Left lobe of liver (tissue), 2 donors: ENCODE measurements around the gene ST6GALNAC3. TPM values are rescaled to one million over a fixed set of nuclear protein-coding genes. Genes with fewer than 3 reads are reported as not detected.
A peak's percentile ranks its signal among the peaks of the same experiment; 100 is the strongest.

Source experiments
- ATAC-seq: fragments of 200-7000 bp; cut with Tn5 transposase; one replicate; pipeline ENCODE4 v1.9.1; 2020; ENCODE audit warnings: mild to moderate bottlenecking, moderate library complexity
- DNase-seq: peaks from one replicate; pipeline ENCODE4 v3.0.0-alpha.2; 2020; ENCODE audit warnings: low spot score
- total RNA-seq: library from RNA; stranded (reverse); gene quantifications from one replicate; pipeline ENCODE4 v1.2.1, GENCODE V29; 2021
- donor health status: DM: no; HTN: no; CAD: no; lungs with moderate emphysema.
- donor health status: DM: no; HTN: yes; CAD: no.

The ST6GALNAC3 gene
- total RNA-seq, 1 donor from 2014 or later: 2.6 TPM

DNA sequence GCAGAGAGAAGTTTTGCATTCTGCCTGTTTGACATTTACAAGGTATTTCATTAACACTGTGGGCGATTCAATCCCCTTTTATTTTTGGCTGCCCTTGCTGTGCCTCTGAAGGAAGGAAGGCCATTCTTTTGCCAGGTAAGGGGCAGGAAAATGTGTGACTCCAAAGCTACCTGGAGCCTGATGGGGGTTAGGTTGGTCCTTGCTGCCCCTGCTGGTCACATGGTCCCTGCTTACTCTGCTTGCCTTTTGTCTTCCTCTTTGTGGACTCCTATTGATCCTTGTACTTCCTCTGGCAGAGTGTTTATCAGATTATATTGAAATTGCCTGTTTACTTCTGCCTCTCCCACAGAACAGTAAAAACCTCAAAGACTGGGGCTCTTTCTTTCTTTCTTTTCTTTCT lies 65.7 kb downstream of the ST6GALNAC3 start:
- no peak for ATAC-seq
- DNase-seq: no peak

DNA sequence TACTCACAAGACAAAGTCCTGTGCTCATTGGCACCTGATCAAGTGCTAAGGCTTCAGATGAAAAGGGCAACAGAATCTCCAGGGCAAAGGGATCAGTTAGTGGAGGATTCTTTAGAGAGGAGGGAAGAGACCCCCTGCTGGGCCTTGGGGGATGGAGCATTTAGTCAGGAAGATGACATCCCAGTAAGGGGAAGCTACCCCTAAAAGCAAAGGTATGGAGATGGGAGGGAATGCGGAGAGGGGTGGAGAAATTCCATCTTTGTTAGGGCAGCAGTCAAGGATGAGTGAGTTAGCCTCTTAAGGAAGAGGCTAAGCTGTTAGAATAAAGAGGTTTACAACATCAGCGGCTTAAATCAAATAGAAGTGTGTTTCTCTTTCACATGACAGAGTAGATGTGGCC lies 67.4 kb downstream of the ST6GALNAC3 start:
- no peak for ATAC-seq

DNA sequence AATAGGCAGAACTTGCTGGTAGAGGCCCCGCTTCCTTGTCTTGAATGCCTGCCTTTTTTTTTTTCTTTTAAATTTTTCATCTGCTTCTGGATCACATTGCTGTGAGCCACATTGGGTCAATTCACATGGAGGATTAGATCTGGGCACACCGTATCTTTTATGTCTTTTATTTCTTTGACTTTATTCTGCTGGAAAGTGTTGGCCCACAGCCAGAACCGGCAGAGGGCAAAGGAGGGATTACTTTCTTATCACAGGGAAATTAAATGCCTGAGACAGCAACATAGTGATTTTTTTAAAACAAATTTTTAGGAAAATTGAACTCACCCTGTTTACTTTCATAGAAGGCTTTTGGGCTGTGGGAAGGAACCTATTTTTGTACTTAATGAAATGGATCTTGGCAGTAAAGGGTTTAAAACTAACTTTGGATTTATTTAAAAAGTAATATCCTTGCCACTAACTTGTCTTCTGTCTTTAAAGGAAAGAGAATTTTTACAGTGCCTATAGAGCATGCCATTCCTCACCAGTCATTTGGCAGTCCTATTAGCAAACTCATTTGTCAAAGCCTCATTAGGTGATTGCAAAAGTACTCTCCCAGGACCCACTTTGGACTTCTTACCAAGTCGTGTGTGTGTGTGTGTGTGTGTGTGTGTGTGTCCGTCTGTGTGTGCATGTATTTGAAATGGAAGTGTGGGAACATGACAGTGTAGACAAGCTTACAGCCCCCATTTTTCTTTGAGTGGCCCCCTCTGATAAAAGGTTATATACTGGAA lies 68.4 kb downstream of the ST6GALNAC3 start:
- DNase-seq: no peak
- no peak for ATAC-seq

More for the DNA sequence above, 67.4 kb downstream of the ST6GALNAC3 start:
- no peak for DNase-seq

DNA sequence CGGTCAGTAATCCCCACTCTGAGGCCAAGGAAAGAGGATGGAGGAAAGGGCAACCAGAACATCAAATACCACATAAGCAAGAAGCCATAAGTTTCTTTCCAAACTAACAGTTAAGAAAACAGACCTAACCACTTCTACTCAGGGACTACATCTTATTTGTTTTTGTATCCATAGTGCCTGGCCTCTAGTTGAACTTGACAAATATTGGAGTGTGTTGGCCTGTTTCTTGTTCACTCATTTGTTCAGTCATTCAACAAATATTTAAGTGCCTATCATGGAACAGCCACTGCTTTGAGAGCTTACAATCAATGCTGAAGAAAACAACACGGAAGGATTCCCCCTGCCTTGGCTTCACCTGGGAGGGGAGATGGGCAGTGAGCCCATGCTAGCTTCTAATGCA lies 69.7 kb downstream of the ST6GALNAC3 start:
- ATAC-seq (no peak), DNase-seq (no peak)

DNA sequence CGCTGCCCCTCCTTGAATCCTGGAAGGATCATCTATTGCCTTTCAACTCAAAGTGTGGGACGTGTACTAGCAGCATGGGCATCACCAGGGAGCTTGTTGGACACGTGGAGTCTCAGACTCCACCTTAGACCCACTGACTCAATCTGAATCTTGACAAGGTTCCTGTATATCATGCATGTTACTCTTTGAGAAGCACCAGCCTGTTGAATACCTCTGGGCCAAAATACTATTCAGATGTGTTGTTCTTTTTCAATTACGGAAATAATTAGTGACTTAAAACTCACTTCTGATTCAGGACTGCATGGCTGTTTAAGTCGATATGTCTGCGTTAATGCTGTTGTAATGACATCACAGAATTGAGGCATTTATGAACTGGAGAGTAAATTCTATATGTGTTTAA lies 70.8 kb downstream of the ST6GALNAC3 start:
- no peak for ATAC-seq
- no peak for DNase-seq

DNA sequence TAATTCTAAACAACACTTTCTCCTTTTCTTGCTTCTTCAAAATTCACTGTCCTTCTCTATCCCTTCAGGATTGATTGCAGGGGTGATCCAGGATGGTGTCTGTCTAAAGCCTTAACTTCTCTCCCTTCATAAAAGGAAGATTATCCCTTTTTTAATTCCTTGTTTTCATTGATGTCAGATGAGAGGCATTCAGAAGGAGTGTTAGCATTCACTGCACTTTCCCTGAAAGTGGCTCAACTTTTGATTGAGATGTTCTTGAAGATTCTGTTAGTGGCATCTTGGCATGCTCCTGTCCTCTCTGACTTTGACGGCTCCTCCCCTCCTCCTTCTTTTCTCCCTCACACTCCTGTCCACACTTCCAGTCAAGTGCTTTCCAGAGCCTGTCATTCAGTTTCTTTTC lies 71.6 kb downstream of the ST6GALNAC3 start:
- no peak for DNase-seq
- no peak for ATAC-seq

DNA sequence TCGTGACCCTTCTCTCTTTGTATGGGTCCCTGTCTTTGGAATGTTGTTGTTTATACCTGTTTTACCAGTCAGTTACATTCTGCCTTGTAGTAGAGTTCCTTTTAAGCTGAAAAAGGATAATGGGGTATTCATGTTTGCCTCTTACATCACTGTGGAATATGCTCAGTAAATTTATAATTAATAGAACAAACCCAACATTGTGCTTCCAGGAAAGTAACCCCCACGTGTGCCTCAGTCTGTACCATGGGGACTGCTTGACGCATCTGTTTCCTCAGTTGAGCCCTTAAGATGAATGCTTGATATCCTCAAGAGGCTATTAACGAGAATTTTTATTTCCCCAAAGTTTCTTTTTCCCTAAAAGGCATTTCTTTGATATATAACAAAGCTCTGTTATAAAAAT lies 73.4 kb downstream of the ST6GALNAC3 start:
- DNase-seq (no peak), ATAC-seq (no peak)

DNA sequence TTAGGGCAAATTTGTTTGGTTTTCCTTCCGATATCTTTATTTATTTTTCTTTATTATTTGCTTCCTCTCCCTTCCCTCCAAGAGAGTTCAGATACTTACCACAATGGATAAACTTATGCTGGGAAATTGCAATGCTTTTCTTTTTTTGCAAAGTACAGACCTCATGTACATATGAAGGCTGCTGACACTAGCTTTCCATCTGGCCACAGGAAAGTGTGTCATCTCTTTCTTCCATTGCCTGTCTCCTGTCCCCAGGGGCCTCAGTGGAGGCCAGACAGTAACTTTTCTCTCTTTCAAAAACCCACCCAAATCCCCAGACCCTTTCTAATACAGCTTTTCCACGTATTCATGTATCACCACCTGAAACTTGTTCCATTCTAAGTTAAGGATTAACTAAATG lies 73.9 kb downstream of the ST6GALNAC3 start:
- ATAC-seq (no peak), DNase-seq (no peak)

DNA sequence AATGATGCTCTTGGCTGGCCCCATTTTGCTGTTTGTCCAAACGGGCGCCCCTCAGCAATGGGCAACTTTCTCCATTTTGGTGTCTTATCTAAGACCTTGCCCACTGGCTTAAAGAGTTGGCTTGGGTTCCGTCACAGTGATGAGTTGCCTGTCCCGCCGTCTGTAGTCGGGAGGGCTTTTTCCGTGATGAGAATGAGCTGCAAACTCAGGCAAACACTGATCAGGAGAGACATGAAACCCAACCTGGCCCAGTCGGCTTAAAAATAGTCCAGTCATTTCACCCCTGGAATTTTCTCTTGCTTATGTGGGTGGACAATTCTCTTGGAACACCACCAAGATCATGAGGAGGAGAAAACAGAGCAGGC lies 79.3 kb downstream of the ST6GALNAC3 start:
- ATAC-seq (peak; percentile 14), DNase-seq (no peak)

DNA sequence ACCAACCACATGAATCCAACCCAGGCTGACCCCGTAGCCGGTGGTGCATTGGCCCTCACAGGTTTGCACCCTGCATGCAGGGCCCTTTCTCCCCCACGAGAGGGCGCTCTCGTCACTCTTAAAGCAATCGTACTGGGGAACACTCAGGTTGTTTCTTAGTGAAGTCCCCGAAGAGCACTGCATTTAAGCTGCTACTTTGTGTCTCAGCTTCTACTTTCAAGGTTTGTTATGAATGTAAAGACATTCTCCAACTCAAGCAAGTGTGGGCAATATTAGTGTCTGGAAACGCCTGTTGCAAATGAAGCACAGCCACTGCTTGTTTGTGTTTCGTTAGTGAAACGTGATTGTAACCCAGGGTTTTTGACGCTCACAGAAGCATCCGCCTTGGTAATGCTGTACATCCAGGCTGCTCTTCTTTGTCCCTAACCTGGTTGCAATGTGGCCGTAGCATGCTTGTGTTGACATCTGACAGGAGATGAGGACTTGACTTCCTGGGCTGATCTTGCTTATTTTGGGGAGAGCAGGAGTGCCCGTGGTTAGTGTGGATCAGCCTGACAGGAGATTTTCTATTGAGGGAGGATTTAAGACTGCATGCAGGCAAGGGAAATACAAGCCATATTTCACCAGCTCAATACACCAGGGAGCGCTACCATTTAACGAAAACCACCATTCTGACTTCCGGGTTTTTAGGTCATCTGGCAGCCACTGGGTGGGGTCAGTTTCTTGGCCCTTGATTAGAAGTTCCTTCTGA lies 79.8 kb downstream of the ST6GALNAC3 start:
- peak; percentile 70 for DNase-seq
- peak; percentile 99 for ATAC-seq

DNA sequence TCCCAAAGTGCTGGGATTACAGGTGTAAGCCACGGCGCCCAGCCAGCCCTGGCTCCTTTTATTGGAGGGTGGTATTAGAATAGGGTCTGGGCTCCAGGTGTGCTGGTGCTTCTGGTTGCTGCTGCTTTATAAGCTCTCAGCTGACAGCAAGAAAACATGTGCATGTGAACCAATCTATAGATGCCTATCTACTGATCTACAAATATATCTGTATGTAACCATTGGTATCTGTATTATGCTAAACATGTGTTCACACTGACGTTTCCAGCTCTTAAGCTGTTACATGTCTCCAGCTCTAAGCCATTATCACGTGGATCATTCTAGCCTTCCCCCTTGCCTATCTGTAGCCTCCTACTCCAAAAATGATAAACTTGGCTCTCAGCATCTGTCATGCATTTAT lies 82.4 kb downstream of the ST6GALNAC3 start:
- DNase-seq (no peak), ATAC-seq (no peak)

DNA sequence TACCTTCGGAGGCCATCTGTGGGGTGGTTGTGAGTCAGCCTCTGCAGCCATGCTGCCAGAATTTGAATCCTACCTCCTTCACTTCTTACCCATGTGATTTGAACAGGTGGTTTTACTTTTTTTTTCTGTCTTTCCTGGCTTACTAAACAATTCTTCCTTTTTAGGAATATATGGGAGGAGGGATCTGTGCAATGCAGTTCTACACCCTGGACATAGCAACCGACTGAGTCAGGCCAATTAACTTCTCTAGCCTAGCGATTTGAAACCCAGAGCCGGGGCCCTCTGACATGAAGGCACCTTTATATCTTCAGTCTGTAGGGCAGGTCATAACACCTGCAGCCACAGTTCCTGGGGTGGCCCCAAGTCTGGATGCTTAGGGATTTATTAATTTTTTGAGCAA lies 83.6 kb downstream of the ST6GALNAC3 start:
- DNase-seq (no peak), ATAC-seq (no peak)

DNA sequence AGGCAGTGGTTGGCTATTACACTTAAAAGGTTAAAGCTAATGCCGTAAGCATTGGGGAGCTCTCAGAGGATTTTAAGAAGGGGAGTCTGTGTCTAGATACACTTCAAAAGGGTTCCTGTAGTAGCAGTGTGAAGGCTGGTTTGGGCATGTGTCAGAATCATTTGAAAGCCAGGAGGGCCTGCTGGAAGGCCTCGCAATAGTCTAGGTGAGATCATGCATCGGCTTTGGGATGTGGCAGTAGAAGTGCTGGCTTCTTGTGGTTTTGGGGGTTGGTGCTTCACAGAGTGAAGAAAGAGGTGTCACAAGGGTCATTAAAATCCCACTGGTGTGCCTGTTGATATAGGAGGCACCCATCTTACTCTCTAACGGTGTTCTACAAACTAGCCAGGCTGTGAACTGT lies 85.7 kb downstream of the ST6GALNAC3 start:
- no peak for ATAC-seq

DNA sequence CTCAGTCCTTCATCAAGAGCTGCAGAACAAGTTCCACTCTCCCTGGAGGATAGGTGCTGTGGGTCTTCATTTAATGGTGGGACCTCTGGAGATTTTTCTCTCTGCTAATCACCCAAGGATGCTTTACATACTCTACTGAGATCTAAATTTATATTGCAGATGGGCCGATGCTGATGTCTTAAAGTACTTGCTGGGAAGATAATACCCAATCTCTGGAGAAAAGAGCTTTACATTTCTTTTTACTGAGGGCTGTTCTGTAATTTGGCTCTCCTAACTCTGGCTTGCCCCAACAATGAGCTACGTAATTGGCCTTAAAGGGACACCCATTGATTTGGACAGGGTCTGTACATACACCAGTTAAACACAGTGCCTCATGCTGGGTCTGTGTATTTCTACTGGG lies 86.9 kb downstream of the ST6GALNAC3 start:
- DNase-seq (no peak), ATAC-seq (no peak)

More for the DNA sequence above, 85.7 kb downstream of the ST6GALNAC3 start:
- DNase-seq: no peak

DNA sequence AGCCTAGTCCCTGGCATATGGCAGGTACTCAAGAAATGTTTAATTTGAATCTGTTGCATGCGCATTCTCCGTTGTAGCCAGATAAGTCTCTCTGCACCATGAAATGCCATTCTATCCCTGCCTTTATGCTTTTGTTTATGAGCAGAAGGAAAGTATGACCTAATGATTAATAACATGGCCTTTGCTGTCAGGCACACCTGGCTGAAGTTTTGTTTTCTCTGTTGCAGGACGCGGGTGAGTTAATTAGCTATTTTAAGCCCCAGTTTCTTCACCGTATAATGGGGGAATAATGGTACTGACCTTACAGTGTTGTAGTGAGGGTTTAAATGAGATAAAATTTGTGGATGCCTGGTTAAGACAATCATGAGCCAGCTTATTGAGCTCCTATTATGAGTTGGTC lies 87.7 kb downstream of the ST6GALNAC3 start:
- no peak for DNase-seq
- no peak for ATAC-seq

DNA sequence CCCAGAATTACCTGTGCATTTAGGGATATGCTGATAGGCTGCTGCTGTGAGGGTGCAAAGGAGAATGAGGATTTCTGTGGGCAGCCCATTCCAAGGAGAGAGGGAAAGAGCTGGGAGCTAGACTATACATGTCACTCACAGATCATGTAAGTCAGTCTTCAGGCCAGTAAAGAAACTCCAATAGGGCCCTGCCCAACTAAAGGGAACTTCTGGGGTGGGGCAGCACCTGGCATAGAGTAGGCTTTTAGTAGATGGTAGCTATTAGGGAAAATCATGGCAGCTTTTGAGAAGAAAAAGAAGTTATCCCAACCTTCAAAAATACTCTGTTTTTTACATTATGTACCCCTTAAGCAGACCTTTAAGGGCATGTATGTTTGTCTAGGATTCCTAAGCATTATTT lies 89.6 kb downstream of the ST6GALNAC3 start:
- no peak for DNase-seq
- no peak for ATAC-seq

DNA sequence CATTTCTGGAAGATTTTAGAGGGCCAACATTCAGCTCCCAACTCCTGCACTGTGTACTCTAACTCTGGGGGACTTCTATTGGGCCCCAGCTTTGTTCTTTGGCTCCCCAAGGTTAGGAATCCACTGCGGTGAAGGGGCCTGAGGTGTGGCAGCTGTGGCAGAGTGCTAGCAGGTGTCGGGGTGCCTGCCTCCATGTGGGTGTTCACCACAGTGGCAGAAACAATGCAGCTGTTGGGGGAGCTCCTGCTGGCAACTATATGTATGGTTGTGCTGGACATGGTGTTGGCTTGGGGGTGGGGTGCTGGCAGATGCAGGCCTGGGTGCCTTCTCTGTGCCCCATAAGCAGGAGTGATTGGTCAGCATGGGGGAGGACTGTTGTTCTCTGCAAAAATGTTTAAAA lies 95.5 kb downstream of the ST6GALNAC3 start:
- DNase-seq (no peak), ATAC-seq (no peak)

DNA sequence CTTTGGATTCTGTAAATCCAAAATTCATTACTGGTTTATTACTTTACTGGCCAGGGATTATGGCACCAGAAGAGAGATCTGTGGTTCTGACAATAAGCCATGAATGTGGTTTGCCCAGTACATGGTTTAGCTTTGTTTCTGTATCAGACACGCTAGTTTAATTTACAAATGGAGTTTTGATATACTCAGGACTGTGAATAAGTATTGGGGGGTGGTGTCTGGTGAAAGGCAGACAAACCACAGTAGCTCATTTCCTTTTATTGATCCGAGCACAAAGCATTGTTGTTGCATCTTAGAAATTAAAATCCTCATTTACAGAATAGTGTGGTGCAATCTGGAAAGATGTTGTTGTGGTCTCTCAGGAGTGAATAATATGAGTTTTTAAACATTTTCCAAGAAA lies 96.0 kb downstream of the ST6GALNAC3 start:
- DNase-seq: no peak
- ATAC-seq: no peak

DNA sequence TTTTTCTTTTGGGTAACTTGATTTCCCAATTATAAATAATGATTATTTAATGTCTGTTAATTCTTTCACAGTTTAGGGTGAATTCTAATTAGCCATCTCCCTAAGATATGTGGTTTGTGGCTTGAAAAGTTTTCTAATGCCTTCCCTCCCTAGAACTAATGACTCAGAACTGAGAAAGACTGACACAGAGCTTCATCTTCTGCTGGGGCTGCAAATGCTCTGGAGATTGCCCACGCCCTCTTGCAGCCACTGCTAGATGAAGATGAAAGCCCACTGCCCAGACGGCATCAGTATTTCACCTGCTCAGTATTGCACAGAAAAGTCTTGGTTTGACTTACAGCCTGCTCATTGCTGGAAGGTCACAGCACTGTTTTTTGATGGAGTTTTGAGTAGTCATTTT lies 101.5 kb downstream of the ST6GALNAC3 start:
- no peak for DNase-seq
- no peak for ATAC-seq

DNA sequence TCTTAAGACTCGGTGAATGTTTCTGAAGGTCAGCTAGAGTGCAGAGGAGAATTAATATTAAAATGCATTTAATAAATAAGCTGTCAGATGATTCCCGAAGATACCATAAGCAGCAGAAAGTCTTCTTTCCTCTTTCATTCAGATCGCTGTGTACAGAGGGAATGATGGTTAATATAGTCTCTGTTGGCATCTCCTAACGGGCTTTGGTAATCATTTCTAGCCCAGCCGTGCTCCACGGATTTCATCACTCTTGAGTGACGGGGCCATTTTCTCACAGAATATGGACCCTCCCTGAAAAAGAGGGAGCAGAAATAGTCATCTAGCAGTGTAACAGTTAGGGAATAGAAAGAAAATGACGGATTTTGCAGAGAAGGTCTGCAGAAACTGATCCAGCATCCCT lies 103.1 kb downstream of the ST6GALNAC3 start:
- ATAC-seq: no peak
- no peak for DNase-seq

DNA sequence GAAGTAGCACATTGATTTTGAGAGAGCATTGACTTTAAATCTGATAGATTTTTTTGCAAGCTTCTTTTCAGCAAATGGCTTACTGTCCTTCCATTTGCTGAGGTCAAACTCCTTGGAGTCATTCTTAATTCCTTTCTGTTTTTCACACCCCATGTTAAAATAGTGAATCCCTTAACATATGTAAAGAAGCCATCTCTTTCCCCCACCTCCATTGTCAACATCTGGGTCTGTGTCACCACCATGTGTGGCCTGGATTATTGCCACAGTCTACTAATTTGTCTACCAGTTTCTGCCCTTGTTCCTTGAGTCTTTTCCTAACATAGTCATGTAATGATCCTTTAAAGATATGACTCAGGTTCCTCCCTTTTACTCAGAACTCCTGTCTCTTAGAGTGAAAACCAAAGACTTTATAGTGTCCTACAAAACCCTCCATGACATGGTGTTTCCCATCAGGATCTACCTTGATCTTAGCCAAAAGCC lies 104.7 kb downstream of the ST6GALNAC3 start:
- ATAC-seq (no peak), DNase-seq (no peak)

DNA sequence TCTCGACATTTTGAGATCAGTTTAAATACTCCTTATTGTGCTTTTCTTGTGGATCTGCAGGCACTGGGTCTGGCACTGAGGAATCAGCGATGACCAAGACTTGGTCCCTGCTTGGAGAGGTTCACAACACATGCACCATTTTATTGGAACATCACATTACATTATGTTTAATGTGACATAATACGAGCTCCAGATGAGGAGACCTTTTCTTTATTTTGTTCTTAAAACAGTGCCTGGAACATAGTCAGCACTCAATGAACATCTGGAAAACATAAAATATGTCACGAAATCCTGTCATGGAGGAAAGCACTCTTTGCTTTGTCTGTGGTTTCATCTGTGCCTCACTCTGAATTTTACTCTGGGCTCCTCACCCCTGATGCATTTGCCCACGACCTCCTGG lies 110.7 kb downstream of the ST6GALNAC3 start:
- DNase-seq: no peak
- ATAC-seq: no peak
